Kidney capillary endothelial cell (primary cell): ENCODE results near the gene SH3TC1.
A peak's percentile ranks its signal among the peaks of the same experiment; 100 is the strongest.

Experiments
- DNase-seq: peaks from one replicate; pipeline ENCODE4 v3.0.0-alpha.2; 2018; ENCODE audit warnings: low spot score

Gene SH3TC1

GRCh38 chr4:8180310-8181093, 18.6 kb upstream of the SH3TC1 start:
- no peak for DNase-seq

GRCh38 chr4:8181119-8181518, 18.0 kb upstream of the SH3TC1 start:
- DNase-seq = no peak

- DNase-seq = no peak
Measured at GRCh38 chr4:8181844-8182243, 17.2 kb upstream of the SH3TC1 start.

- DNase-seq = no peak
Measured at GRCh38 chr4:8182294-8182693, 16.8 kb upstream of the SH3TC1 start.

GRCh38 chr4:8182858-8183725, 16.0 kb upstream of the SH3TC1 start:
- peak; percentile 67 for DNase-seq

DNA sequence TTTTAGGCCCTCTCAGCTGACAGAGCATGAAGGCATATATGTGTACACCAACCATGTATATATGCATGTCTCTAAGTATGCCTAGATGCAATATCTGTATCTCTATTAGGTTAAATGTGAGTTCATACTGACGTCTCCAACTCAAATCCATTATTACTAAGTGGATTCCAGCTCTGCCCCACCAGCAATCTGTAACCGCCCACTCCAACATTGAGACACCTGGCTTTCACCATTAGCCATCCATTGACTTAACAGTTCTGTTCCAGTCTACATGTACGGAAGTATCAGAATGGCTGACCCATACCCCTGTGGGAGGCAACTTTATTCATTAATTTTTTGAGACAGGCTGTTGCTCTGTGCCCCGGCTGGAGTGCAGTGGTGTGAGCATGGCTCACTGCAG, 15.0 kb upstream of the SH3TC1 start:
- no peak for DNase-seq

GRCh38 chr4:8185295-8185694, 13.8 kb upstream of the SH3TC1 start:
- no peak for DNase-seq

DNA sequence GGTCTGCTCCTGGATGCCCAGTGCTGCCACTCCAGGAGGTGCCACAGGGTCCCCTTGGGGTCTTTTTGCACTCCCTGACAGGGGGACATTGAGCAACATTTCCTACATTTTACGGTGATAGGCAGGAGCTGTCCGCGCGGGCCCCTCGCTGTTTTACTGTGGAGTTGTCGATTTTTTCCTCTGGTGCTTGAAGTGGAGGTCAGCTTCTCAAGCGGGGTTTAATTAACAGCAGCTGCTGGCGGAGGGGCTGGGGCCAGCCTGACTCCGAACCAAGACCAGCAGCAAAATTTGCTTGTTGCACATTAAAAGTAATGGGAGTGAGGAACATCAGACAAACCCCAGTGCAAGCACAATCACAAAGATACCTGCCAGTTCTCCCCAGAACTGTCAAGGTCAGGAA, 13.2 kb upstream of the SH3TC1 start:
- DNase-seq = no peak

DNA sequence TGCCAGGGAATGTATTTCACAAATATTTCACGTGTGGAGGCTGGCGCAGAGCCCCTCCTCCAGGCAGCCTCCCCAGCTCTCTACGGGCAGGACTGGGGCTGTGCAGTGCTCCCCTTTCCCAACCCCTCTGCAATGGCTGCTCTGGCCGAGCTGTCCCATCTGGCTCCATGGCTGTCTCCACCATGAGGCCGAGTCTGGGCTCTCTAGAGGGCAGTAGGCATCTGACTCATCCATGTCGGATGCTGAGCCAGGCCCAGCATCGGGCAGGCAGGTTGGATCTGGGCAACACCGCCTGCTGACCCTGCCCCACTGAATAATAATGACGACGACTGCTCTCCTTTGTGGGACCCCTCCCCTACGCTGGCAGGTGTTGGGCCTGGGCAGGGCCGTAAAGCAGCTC, 11.0 kb upstream of the SH3TC1 start:
- no peak for DNase-seq

DNA sequence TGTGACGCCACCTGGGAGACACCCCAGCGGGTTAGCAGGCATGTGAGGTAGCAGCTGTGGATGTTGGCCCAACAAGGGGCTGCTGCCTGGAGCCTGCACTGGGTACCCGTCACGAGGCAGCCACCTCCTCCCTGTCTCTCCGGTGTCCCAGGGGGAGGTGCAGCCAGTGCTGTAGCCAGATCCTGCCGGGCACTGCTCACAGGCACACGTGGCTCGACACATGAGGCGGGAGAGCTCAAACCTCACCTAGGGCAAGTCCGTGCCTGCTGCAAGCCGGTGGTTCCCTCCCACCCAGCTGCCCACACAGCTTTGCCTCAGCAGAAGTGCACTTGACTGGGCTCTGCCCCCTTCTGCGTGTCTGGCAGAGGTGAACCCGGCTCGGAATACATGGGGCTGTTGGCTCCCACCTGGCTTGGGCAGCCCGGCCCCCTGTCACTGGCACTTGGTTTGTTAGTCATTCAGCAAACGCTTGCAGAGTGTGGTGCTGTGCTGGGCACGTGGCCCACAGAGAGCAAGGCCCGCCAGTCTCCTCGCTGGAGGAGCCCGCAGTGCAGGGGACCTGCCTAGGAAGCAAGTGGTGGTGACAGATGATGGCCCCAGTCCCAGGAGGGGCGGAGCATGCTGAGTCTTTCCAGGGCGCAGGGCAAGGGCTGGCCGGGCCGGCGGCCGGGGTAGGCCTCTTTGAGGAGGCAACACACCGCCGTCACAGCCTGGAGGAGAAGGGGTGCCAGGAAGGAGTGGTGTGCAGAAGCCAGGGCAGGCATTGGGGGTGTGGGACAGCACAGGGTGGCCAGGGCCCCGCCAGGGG, 10.1 kb upstream of the SH3TC1 start:
- DNase-seq = no peak

- DNase-seq = no peak
Measured at GRCh38 chr4:8189551-8190466, 9.3 kb upstream of the SH3TC1 start.

- peak; percentile 95 for DNase-seq
Measured at GRCh38 chr4:8191136-8191747, 7.8 kb upstream of the SH3TC1 start.

DNA sequence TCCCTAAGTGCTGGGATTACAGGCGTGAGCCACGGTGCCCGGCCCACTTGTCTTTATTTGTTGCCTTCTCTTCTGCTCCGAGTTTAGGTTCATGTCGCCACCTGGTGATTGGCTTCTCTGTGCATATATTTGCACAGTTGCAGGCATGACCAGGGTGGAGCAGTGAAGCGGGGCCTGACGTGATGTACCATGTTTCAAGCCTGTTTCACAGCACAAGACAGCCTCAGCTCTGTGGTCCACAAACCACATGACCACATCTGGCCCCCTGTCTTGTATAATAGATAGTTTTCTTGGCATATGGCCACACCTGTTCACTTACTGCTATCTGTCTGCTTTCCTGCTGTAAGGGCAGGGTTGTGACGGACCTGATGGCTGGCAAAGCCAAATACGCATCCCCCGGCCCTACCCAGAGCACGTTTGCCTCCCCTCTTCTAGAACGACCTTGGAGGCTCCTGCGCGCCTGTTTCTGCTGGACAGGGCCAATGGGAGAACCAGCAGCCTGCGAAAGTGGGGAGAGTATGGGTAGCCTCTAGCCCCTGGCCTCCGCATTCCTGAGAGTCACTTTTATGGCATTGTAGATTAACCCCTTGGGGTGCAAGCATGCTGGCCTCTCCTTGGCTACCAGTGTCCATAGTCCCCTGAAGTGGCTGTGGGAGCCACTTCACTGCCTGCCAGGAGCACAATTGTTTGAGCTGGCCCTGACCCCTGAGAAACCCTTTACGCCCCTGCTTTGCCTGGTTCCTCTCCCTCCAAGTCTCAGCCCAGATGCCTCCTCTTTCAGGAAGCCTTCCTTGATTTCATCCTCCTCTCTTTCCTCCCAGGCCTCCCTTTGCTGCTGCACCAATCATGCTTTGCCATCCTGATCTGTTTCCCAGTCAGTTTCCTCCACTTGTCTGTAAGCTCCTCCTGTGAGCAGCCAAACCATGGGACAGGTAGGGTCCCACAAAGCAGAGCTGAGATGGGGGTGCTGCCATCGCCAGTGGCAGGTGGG, 6.0 kb upstream of the SH3TC1 start:
- DNase-seq = no peak

GRCh38 chr4:8194306-8195242, 4.5 kb upstream of the SH3TC1 start:
- DNase-seq = no peak

- DNase-seq = no peak
Measured at GRCh38 chr4:8195431-8195830, 3.7 kb upstream of the SH3TC1 start.

GRCh38 chr4:8195841-8196458, 3.1 kb upstream of the SH3TC1 start:
- no peak for DNase-seq

DNA sequence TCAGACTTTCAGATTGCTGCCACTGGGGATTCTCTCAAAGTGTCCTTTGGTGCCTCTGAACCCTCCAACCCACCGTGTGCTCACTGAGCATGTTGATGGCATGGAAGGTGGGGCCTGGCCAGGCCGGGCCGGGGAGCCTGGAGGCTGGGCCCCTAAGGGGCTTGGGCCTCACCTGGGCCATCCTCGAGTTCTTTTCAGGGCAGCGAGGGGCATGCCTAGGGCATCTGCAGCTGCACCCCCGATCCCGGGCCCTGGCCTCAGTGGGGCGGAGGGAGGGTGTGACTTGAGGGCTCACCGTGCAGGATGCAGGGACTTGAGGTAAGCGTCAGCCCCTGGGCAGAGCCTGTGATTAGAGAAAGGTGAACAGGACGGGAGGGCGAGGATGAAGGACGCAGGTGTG, 1.6 kb upstream of the SH3TC1 start:
- DNase-seq = no peak
